Activated naive CD8-positive, alpha-beta T cell treated with anti-CD3 and anti-CD28 coated beads, Interleukin-2, amount 50 U/mL, for 24 hours (primary cell): ENCODE measurements around the gene STBD1.

ENCODE experiments used
- ATAC-seq: fragments of 150-1000 bp; cut with Tn5 transposase; one replicate; pipeline ENCODE4 v1.10.0; 2021
- DNase-seq: peaks from one replicate; pipeline ENCODE4 v3.0.0; 2021
- H3K27ac Mint-ChIP-seq: one replicate; pipeline ENCODE4 v1.8.0; 2021; ENCODE audit warnings: mild to moderate bottlenecking, mixed read lengths
- H3K27me3 Mint-ChIP-seq: one replicate; pipeline ENCODE4 v1.8.0; 2021; ENCODE audit warnings: mixed read lengths
- H3K36me3 Mint-ChIP-seq: one replicate; pipeline ENCODE4 v1.8.0; 2021; ENCODE audit warnings: low read depth, mixed read lengths
- H3K4me1 Mint-ChIP-seq: one replicate; pipeline ENCODE4 v1.8.0; 2021; ENCODE audit warnings: mixed read lengths
- H3K4me3 Mint-ChIP-seq: one replicate; pipeline ENCODE4 v1.8.0; 2021; ENCODE audit warnings: mild to moderate bottlenecking, moderate library complexity, mixed read lengths
- H3K9me3 Mint-ChIP-seq: one replicate; pipeline ENCODE4 v1.8.0; 2021; ENCODE audit warnings: mixed read lengths

The STBD1 gene

DNA sequence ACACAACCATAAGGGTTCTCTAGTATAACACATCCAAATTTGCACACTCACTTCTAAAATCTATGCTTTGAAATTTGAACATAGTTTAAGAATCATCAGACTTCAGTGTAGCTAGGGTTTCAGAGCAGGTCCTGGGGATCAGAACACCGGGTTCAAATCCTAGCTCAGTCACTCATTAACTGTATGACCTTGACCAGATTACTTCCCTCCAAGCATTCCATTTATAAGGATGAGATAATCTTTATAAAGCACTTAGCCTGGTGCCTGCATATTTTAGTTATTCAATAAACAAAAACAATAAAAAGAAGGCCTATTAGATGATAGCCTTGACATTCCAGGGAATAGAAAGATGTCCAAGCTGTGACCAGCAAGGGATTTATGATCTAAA is 4.8 kb upstream of the STBD1 start:
- no peak for ATAC-seq
- H3K4me3 Mint-ChIP-seq = no peak overlapping the region

DNA sequence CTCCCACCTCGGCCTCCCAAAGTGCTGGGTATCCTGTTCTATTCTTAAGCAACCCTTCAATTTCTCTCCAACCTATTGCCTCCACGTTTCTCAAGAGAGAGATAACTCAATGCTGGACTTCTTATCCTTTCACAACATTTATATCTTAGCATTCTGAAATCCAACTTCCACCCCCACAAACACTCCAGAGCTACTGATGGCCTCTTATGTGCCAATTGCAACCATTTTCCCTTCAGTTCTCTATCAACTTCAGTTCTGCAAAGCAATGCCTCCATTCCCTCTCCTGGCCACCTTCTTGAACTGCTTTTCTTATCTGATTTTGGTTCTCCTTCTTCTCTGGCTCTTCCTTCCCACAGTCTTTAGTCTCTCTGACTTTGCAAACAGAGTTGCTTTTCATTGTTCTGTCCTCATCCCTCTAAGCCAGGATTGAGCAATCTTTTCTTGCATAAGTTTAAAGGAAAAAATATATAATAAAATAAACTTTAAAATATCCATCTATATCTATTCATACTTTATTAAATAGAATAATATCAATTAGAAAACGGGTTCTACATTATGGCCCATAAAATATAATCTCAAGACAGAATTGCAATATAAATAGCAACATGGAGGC is 3.6 kb upstream of the STBD1 start:
- peaks cover 29% of the 10 kb centered on the region for H3K4me1 Mint-ChIP-seq
- H3K27ac Mint-ChIP-seq = no peak overlapping the region
- peaks cover 6% of the 10 kb centered on the region for H3K9me3 Mint-ChIP-seq
- ATAC-seq (no peak), DNase-seq (no peak)
- no peak overlapping the region for H3K4me3 Mint-ChIP-seq
- H3K36me3 Mint-ChIP-seq = peaks cover 5% of the 10 kb centered on the region
- peaks cover 20% of the 10 kb centered on the region for H3K27me3 Mint-ChIP-seq

More for the DNA sequence above, 4.8 kb upstream of the STBD1 start:
- H3K27ac Mint-ChIP-seq = no peak overlapping the region
- H3K9me3 Mint-ChIP-seq = peaks cover 15% of the 10 kb centered on the region
- no peak for DNase-seq
- peaks cover 29% of the 10 kb centered on the region for H3K4me1 Mint-ChIP-seq
- H3K36me3 Mint-ChIP-seq = peaks cover 11% of the 10 kb centered on the region
- peaks cover 17% of the 10 kb centered on the region for H3K27me3 Mint-ChIP-seq

DNA sequence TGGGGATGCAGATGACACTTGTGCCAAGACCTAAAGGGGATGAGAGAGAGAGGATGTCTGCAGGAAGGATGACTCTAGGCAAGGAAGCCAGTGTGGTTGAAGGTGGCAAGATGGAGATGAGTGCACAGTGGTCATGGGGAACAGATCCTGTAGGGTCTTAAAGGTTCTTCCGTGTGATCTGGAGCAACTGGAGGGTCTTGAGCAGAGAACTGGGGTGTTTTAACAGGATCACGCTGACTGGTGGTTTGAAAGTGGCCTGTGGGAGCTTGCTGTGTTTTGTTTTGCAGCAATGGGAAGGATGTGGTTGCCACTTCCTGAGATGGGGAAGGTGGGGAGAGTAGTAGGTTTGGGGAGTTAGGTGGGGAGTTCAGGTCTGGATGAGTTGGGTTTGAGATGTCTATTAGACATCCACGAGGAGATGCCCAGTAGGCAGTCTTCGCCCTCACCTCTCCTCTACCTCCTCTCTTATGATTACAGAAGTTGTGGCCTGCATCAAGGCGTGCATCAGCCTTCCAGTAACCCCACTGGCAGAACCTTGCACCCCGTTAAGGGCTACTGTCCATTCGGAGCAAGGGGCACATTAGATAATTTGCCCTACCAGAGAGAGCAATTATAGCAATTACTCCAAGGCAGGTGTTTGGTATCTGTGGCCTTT is 1.4 kb upstream of the STBD1 start:
- H3K9me3 Mint-ChIP-seq = no peaks in the 10 kb centered on the region
- DNase-seq = peak; percentile 11
- peaks cover 29% of the 10 kb centered on the region for H3K27me3 Mint-ChIP-seq
- no peaks in the 10 kb centered on the region for H3K36me3 Mint-ChIP-seq
- peak overlapping the region; percentile 75 for H3K4me3 Mint-ChIP-seq
- peak; percentile 44 for ATAC-seq
- peaks cover 29% of the 10 kb centered on the region for H3K4me1 Mint-ChIP-seq
- no peak overlapping the region for H3K27ac Mint-ChIP-seq

DNA sequence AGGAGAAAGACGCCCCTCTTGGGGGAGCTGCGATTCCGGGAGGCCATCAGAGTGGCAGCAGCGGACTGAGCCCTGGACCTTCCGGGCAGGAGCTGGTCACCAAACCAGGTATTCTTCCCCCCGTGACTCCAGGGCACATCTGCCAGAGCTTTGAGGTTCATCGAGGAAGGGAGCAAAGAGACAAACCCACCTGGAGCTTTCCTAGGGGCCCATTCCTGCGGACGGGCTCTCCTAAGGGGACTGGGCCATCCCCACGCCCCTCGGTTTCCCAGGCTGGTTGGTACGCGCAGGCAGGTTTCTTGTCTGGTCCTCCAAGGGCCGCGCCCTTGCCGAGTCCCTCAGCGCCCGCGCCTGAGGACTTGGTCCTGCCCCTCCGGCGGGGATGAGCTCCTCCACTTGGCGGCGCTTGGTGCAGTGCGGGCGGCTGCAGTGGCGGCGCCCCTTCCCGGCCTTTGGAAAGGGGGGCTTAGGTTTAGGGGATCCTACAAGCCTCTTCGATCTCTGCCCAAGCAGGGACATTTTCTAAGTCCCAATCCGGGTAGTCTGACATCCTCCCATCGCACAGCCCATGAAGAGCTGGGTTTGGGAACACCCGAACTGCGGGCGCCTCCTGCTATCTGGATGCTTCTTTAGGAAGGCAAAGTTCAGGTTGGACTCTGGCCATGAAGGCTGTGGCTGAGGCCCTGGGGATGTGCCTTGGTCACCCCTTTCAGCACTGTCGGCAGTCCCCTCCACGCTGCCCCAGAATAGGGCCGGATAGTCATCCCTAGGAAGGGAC is 538 bp downstream of the STBD1 start:
- Mint-ChIP-seq H3K4me3 (peak overlapping the region; percentile 75), H3K4me1 (peaks cover 14% of the 10 kb centered on the region), H3K27ac (no peak overlapping the region), H3K9me3 (no peaks in the 10 kb centered on the region), H3K36me3 (no peaks in the 10 kb centered on the region), H3K27me3 (peaks cover 27% of the 10 kb centered on the region)
- no peak for ATAC-seq
- DNase-seq = peak; percentile 34

DNA sequence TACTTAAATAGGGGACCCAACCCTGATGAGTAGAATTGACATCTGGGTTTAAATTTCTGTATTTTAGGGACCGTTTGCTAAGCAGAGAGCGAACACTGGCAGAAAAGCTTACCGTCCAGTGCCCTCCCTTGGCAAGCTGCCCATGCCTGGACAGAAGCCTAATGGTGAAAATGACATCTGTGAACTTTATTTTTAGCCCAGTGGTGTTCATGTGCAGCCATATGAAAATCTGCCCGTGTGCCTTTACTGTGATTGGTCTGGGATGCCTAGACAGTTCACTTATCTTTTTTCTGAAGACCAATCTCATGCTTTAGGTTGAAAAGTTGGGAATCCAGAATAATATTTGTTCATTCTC is 1.1 kb downstream of the STBD1 start:
- Mint-ChIP-seq H3K9me3 (no peaks in the 10 kb centered on the region), H3K4me3 (no peak overlapping the region), H3K27ac (no peak overlapping the region), H3K36me3 (no peaks in the 10 kb centered on the region), H3K27me3 (peaks cover 26% of the 10 kb centered on the region), H3K4me1 (peaks cover 14% of the 10 kb centered on the region)
- no peak for ATAC-seq
- no peak for DNase-seq

DNA sequence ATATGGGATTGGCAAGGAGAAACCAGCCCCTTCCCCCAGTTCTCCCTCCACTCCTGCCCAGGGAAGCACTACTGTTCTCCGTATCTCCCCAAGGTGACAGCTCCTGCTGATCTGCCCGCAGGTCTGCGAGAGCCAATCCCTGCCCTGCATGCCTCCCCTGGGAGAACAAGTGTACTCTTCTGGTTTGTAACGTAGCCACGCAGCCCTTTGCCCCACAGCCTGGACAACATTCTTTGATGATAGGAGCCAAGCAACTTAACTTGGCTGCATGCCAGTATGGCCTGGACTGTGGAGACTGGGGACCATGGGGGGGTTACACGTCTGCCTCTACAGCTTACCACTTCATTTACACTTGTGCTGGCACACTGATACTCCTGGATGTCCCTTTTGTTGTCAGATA is 2.0 kb downstream of the STBD1 start:
- Mint-ChIP-seq H3K9me3 (no peaks in the 10 kb centered on the region), H3K36me3 (no peaks in the 10 kb centered on the region), H3K4me3 (no peak overlapping the region), H3K4me1 (peaks cover 14% of the 10 kb centered on the region), H3K27me3 (peaks cover 23% of the 10 kb centered on the region), H3K27ac (no peak overlapping the region)
- DNase-seq (no peak), ATAC-seq (no peak)

DNA sequence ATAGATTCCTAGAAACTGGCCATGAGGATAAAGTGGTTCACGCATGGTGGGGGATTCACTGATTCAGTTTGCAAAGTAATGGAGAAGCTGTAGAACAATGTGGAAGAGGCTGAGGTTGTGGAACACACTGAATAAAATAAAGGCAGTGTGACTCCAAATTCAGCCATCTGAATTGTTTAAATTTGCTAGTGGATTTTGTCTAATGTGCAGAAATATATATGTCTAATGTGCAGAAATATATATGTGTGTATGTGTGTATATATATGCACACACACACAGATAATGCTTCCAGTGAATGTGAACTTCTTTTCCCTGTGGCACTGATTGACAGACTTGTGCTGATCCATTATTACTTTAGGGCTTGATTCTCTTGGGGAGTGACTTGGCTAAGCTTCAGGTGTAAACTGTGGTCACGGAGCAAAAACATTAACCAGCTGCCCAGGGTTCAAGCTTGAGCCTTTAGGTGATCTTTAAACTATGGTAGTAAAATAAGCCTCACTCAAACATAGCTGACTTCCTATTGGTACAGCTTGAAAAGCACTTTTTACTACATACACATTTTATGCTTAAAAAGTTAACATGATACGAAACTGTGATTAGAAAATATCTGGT is 3.5 kb downstream of the STBD1 start:
- no peak overlapping the region for H3K27ac Mint-ChIP-seq
- H3K4me1 Mint-ChIP-seq = peaks cover 9% of the 10 kb centered on the region
- DNase-seq (no peak), ATAC-seq (no peak)
- H3K4me3 Mint-ChIP-seq = no peak overlapping the region
- no peaks in the 10 kb centered on the region for H3K9me3 Mint-ChIP-seq
- peaks cover 18% of the 10 kb centered on the region for H3K27me3 Mint-ChIP-seq
- no peaks in the 10 kb centered on the region for H3K36me3 Mint-ChIP-seq

DNA sequence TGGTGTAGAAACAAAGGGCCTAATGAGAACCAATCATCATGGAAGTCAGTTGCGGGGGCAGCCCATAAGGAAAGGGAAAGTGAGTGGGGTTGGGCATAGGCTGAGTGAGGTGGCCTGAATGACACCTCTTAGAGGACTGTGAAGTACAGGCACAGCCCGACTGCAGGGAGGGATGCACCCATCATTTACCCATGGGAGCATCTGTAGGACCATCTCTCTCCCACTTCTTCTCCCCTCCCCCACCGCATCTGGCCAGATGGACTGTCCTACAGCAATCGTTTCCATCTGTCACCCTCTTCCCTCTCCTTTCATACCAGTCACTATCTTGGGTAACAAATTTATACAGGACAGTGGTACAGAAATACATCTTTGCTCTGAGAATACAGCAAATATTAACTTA is 4.2 kb downstream of the STBD1 start:
- H3K27ac Mint-ChIP-seq = no peak overlapping the region
- H3K4me3 Mint-ChIP-seq = no peak overlapping the region
- H3K36me3 Mint-ChIP-seq = no peaks in the 10 kb centered on the region
- peaks cover 4% of the 10 kb centered on the region for H3K9me3 Mint-ChIP-seq
- ATAC-seq = no peak
- peaks cover 15% of the 10 kb centered on the region for H3K27me3 Mint-ChIP-seq
- peaks cover 2% of the 10 kb centered on the region for H3K4me1 Mint-ChIP-seq
- no peak for DNase-seq

DNA sequence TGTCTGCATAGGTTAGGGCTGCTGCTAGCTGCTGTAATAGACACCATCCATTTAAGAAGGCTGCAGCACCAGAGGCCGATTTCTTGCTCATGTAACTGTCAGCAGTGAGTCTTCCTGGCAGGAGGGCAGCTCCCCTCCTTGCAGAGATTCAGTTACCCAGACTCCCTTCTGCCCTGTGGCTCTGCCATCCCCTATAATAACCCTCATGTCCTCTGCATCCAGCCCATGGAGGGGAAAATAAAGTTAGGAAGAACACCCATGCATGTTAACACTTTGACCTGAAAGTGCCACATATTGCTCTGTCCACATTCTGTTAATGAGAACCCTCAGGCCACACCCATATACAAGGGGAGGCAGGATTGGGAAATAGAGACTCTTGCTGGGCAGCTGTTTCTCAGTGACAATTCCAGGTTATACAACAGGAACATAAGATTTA is 5.4 kb downstream of the STBD1 start:
- no peak for ATAC-seq
- H3K9me3 Mint-ChIP-seq = peaks cover 16% of the 10 kb centered on the region
- H3K36me3 Mint-ChIP-seq = peaks cover 7% of the 10 kb centered on the region
- no peak overlapping the region for H3K4me3 Mint-ChIP-seq
- no peaks in the 10 kb centered on the region for H3K4me1 Mint-ChIP-seq
- no peak overlapping the region for H3K27ac Mint-ChIP-seq
- no peak for DNase-seq
- peaks cover 17% of the 10 kb centered on the region for H3K27me3 Mint-ChIP-seq

DNA sequence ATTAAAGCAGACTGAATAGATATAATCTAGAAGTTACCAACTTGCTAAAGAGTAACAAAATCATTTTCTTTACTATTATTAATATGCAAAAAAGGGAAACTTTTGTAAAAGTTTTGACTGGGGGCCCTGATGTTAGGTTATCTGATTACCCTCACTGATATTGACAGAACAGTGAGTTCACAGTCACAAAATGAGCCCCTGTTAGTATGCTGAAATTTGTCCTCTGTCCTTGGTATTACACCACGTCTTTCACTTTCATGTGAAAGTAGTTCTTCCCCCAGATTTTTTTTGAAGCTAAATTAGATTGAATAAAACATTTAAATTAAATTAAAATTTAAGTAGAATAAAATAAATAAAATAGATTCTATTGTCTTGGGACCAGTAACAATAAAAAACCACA is 5.9 kb downstream of the STBD1 start:
- no peak overlapping the region for H3K27ac Mint-ChIP-seq
- ATAC-seq (no peak), DNase-seq (no peak)
- H3K4me3 Mint-ChIP-seq = no peak overlapping the region
- peaks cover 7% of the 10 kb centered on the region for H3K36me3 Mint-ChIP-seq
- peaks cover 19% of the 10 kb centered on the region for H3K27me3 Mint-ChIP-seq
- H3K4me1 Mint-ChIP-seq = no peaks in the 10 kb centered on the region
- H3K9me3 Mint-ChIP-seq = peaks cover 20% of the 10 kb centered on the region

DNA sequence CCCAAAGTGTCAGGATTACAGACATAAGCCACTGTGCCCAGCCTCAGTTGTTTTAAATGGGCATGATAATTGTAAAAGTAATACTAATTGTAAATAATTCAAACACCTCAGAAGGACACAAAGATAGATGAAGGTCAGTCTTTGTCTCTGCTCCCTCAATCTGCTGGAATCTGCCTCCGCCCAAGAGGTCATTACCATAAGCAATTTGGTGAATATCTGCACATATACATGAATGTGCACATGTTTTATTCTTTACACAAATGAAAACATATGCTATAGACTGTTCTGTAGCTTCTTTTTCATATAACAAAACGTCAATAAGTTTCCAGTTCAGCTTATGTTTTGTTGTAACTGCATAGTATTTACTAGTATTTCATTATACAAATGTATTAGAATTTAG is 7.0 kb downstream of the STBD1 start:
- H3K36me3 Mint-ChIP-seq = peaks cover 7% of the 10 kb centered on the region
- H3K4me1 Mint-ChIP-seq = no peaks in the 10 kb centered on the region
- peaks cover 31% of the 10 kb centered on the region for H3K9me3 Mint-ChIP-seq
- no peak overlapping the region for H3K4me3 Mint-ChIP-seq
- DNase-seq (no peak), ATAC-seq (no peak)
- H3K27me3 Mint-ChIP-seq = peaks cover 16% of the 10 kb centered on the region
- no peak overlapping the region for H3K27ac Mint-ChIP-seq

DNA sequence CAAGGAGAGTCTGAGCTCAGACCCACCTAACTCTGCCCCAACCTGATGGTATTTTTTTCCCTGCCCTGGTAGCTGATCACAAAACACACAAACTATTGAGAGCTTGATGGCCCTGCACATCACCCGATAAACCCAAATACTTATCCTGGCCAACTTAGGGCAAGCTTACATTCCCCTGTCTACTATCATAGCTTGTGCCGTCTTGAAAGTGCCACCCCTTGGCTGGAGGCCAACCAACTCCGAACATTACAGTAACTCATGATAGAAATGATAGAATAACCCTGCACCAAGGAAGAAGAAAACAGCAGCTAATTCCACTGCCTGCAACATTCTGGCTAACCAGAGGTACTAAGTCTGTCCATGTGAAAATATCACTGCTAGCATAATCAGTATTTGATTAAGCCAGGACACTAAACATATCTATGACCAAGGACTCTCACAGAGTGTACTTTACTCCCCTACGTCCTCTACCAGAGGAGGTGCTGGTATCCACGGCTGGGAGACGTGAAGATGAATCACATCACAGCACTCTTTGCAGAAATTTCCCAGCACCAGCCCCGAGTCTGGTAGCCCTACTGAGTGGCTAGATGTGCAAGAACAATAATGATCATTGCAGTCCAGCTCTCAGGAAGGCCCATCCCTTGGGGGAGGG is 8.9 kb downstream of the STBD1 start:
- Mint-ChIP-seq H3K27ac (no peak overlapping the region), H3K4me1 (no peaks in the 10 kb centered on the region), H3K27me3 (peaks cover 7% of the 10 kb centered on the region), H3K4me3 (no peak overlapping the region), H3K9me3 (peaks cover 43% of the 10 kb centered on the region), H3K36me3 (peaks cover 10% of the 10 kb centered on the region)
- DNase-seq (no peak), ATAC-seq (no peak)

DNA sequence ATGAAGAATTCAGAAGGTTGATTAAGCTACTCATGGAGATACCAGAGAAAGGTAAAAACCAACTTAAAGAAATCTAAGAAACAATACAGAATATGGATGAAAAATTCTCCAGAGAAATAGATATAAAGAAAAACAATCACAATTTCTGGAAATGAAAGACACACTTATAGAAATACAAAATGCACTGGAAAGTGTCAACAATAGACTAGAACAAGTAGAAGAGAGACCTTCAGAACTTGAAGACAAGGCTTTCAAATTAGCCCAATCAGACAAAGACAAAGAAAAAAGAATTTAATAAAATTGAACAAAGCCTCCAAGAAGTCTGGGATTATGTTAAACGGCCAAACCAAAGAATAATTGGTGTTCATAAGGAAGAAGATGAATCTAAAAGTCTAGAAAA is 9.6 kb downstream of the STBD1 start:
- ATAC-seq (no peak), DNase-seq (no peak)
- peaks cover 9% of the 10 kb centered on the region for H3K27me3 Mint-ChIP-seq
- H3K36me3 Mint-ChIP-seq = peaks cover 10% of the 10 kb centered on the region
- H3K4me3 Mint-ChIP-seq = no peak overlapping the region
- peaks cover 45% of the 10 kb centered on the region for H3K9me3 Mint-ChIP-seq
- H3K27ac Mint-ChIP-seq = no peak overlapping the region
- no peaks in the 10 kb centered on the region for H3K4me1 Mint-ChIP-seq

DNA sequence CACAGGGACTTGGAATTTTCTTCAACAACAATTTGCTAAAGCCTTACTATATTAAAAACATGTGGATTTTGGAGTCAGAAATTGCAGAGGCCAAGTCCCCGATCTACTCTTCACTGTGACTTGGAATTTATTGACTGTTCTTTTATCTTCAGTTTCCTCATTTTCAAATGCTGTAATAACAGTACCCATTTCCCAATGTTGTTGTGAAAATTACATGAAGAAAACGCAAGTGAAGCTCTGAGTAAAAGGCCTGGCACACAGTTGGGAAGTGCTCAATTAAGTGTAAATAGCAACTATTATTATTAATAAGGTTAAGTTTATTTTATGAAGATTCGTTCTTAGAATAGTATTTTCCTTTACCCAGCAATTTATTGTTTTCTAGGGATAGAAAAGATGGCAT is 15.7 kb downstream of the STBD1 start:
- Mint-ChIP-seq H3K9me3 (peaks cover 46% of the 10 kb centered on the region), H3K27ac (no peak overlapping the region), H3K4me1 (no peaks in the 10 kb centered on the region), H3K27me3 (peaks cover 3% of the 10 kb centered on the region), H3K36me3 (peaks cover 3% of the 10 kb centered on the region), H3K4me3 (no peak overlapping the region)
- no peak for ATAC-seq
- no peak for DNase-seq
